ENCODE measurements around the gene OR5D13.

OR5D13 gene

GRCh38 chr11:55773138-55773537 lies at the start of gene OR5D13:
OR5D13 (plus strand) TSS chr11:55773438; CDS start chr11:55773438, 0 bp downstream.
- intact Hi-C loops (cut with DNase I) = no loop called here
- no peak for DNase-seq

- DNase-seq = no peak
- intact Hi-C loops (cut with DNase I) = no loop called here
These were observed 46.4 kb upstream of the OR5D13 start for GRCh38 chr11:55726715-55727324.

- DNase-seq = no peak
- intact Hi-C loops (cut with DNase I) = no loop called here
These were observed 40.3 kb upstream of the OR5D13 start for GRCh38 chr11:55732936-55733335.

GRCh38 chr11:55791606-55792005 lies 18.4 kb downstream of the OR5D13 start:
- intact Hi-C loops (cut with DNase I) = no loop called here
- DNase-seq = no peak

GRCh38 chr11:55793321-55793720 lies 20.1 kb downstream of the OR5D13 start:
- intact Hi-C loops (cut with DNase I) = no loop called here
- DNase-seq = no peak

GRCh38 chr11:55795256-55795655 lies 22.0 kb downstream of the OR5D13 start, which contains the start of gene OR5D14:
OR5D14 (plus strand) TSS chr11:55795556; CDS start chr11:55795556, 0 bp downstream.
- no peak for DNase-seq
- intact Hi-C loops (cut with DNase I) = no loop called here

- intact Hi-C loops (cut with DNase I) = no loop called here
- no peak for DNase-seq
These were observed 33.0 kb downstream of the OR5D13 start for GRCh38 chr11:55806248-55806647.

- DNase-seq = no peak
- intact Hi-C loops (cut with DNase I) = no loop called here
These were observed 37.8 kb downstream of the OR5D13 start, which contains the start of gene OR5L1 for GRCh38 chr11:55811067-55811466. OR5L1 (plus strand) TSS chr11:55811367; CDS start chr11:55811467, 100 bp downstream.

GRCh38 chr11:55819330-55819729 lies 46.1 kb downstream of the OR5D13 start, which contains the start of gene OR5D18:
OR5D18 (plus strand) TSS chr11:55819630; CDS start chr11:55819630, 0 bp downstream.
- DNase-seq = no peak
- intact Hi-C loops (cut with DNase I) = no loop called here
